Fibroblast of lung (primary cell): Measurements from ENCODE around the gene PGM1. TPM values are rescaled to one million over a fixed set of nuclear protein-coding genes. Genes with fewer than 3 reads are reported as not detected.

Experiments used
- DNase-seq, 2 donors: peaks; one replicate each; pipeline versions ENCODE4 v3.0.0 to v3.0.0-alpha.2; 2010; ENCODE audit warnings: low read depth in 2 of 2
- H2AFZ ChIP-seq: 2 replicates; pipeline ENCODE4 v1.5.1; 2012; ENCODE audit warnings: low read length, control low read depth, inconsistent platforms
- H3K27ac ChIP-seq: 2 replicates; pipeline ENCODE4 v1.5.1; 2011; ENCODE audit warnings: low read length, control low read depth; ENCODE audit not compliant: insufficient read depth
- H3K27me3 ChIP-seq: 2 replicates; pipeline ENCODE4 v1.5.1; 2011; ENCODE audit warnings: mild to moderate bottlenecking, low read length; ENCODE audit not compliant: control insufficient read depth, insufficient read depth
- H3K36me3 ChIP-seq: 2 replicates; pipeline ENCODE4 v1.5.1; 2011; ENCODE audit warnings: low read length; ENCODE audit not compliant: control insufficient read depth, insufficient read depth
- H3K4me1 ChIP-seq: 2 replicates; pipeline ENCODE4 v1.5.1; 2011; ENCODE audit warnings: low read length; ENCODE audit not compliant: control insufficient read depth, insufficient read depth; ENCODE audit errors: extremely low read depth
- H3K4me2 ChIP-seq: 2 replicates; pipeline ENCODE4 v1.5.1; 2011; ENCODE audit warnings: low read length, control low read depth; ENCODE audit not compliant: insufficient read depth; ENCODE audit errors: extremely low read depth
- H3K4me3 ChIP-seq, 4 experiments: fragments of 200-600 bp in 1 of 4; sonication (generic) in 1 of 4; replicated peaks in 1 of 4; 2 replicates each; pipeline ENCODE4 v1.5.1; 2011 to 2016; ENCODE audit warnings: low read length in 4 of 4, low read depth in 3 of 4, mild to moderate bottlenecking in 3 of 4, control low read depth in 2 of 4, inconsistent platforms in 1 of 4, mixed read lengths in 1 of 4; ENCODE audit not compliant: insufficient read depth in 1 of 4; ENCODE audit errors: control extremely low read depth in 1 of 4
- H3K79me2 ChIP-seq: 2 replicates; pipeline ENCODE4 v1.5.1; 2012; ENCODE audit warnings: mild to moderate bottlenecking, low read length, inconsistent platforms; ENCODE audit not compliant: control insufficient read depth, insufficient read depth
- H3K9ac ChIP-seq: 2 replicates; pipeline ENCODE4 v1.5.1; 2011; ENCODE audit warnings: mild to moderate bottlenecking, low read length, control low read depth; ENCODE audit not compliant: insufficient read depth
- H3K9me3 ChIP-seq: 2 replicates; pipeline ENCODE4 v1.5.1; 2012; ENCODE audit warnings: low read depth, low read length; ENCODE audit not compliant: control insufficient read depth, insufficient read depth
- H4K20me1 ChIP-seq: 2 replicates; pipeline ENCODE4 v1.5.1; 2011; ENCODE audit warnings: low read length; ENCODE audit not compliant: control insufficient read depth, insufficient read depth; ENCODE audit errors: extremely low read depth
- CTCF ChIP-seq, 2 donors: IDR thresholded peaks in 1 of 2; conservative IDR thresholded peaks in 1 of 2; 1 replicate in 1 of 2; 2 replicates in 1 of 2; pipeline ENCODE4 v1.5.1; 2011 to 2012; ENCODE audit warnings: low read length in 2 of 2, control low read depth in 1 of 2, inconsistent platforms in 1 of 2, low read depth in 1 of 2, mild to moderate bottlenecking in 1 of 2
- EZH2 ChIP-seq: IDR thresholded peaks from 2 replicates; pipeline ENCODE4 v1.5.1; 2012; ENCODE audit warnings: low read length, control low read depth, mild to moderate bottlenecking; ENCODE audit errors: missing control alignments
- polyA plus RNA-seq, 2 donors: library from polyadenylated mRNA; depleted of rRNA in 1 of 2; stranded (reverse) in 1 of 2; unstranded in 1 of 2; fragments of >200 nt; gene quantifications; 2 replicates each; pipeline ENCODE4 v1.2.1, GENCODE V29; 2011 to 2012; ENCODE audit warnings: missing spikeins in 1 of 2
- total RNA-seq: library from RNA; depleted of rRNA; stranded (reverse); fragments of >200 nt; gene quantifications from 2 replicates; pipeline ENCODE4 v1.2.1, GENCODE V29; 2014

PGM1 gene
- total and polyA plus RNA-seq, 2 donors (not counting 1 experiment from before 2014, with no cell fraction given), result 43.7 to 51.4 TPM

GRCh38 chr1:63709267-63709828, 116.1 kb downstream of the PGM1 start:
- Histone ChIP-seq H3K4me3 (no peak overlapping the region), H3K79me2 (no peaks in the 10 kb centered on the region), H3K9ac (no peak overlapping the region), H4K20me1 (no peaks in the 10 kb centered on the region), H3K27ac (no peak overlapping the region), H3K27me3 (peaks cover 14% of the 10 kb centered on the region), H3K4me1 (peaks cover 6% of the 10 kb centered on the region), H2AFZ (no peak overlapping the region), H3K36me3 (no peaks in the 10 kb centered on the region), H3K9me3 (no peaks in the 10 kb centered on the region), H3K4me2 (no peak overlapping the region)
- TF ChIP-seq EZH2, result no peak
- TF ChIP-seq CTCF (conservative IDR thresholded peaks at IDR 0.05 in 1 of 2, IDR thresholded peaks at IDR 0.05 in 1 of 2; ENCODE audit: low read depth in 1 of 2, low read length in 2 of 2), result no peak
- DNase-seq, result no peak

Other genes starting within 250 kb of the PGM1 start
- gene ALG6, start 225.8 kb upstream of the PGM1 start, total RNA-seq, result 11.8 and 15.9 TPM in 2 replicates
- 12.5 and 13.1 TPM in 2 replicates for gene ALG6, start 225.8 kb upstream of the PGM1 start, polyA plus RNA-seq
- 12.6 and 21.3 TPM in 2 replicates for gene ITGB3BP, start 70.2 kb upstream of the PGM1 start, total RNA-seq
- 16.7 and 22.5 TPM in 2 replicates for gene ITGB3BP, start 70.2 kb upstream of the PGM1 start, polyA plus RNA-seq
- 9.1 and 9.8 TPM in 2 replicates for gene EFCAB7, start 69.9 kb upstream of the PGM1 start, total RNA-seq
- 3.4 and 4.3 TPM in 2 replicates for gene EFCAB7, start 69.9 kb upstream of the PGM1 start, polyA plus RNA-seq
- 10.8 and 16.5 TPM in 2 replicates for gene ROR1, start 180.6 kb downstream of the PGM1 start, total RNA-seq
- gene ROR1, start 180.6 kb downstream of the PGM1 start, polyA plus RNA-seq, result 14.5 and 23.6 TPM in 2 replicates